SK-N-MC (cell line): Measurements from ENCODE around the gene RALGDS.

ENCODE experiments used
- EZH2 ChIP-seq: fragments of 200-600 bp; sonication (generic); IDR thresholded peaks from one replicate; pipeline ENCODE4 v1.6.1; 2017; ENCODE audit warnings: antibody characterized with exemption
- FOXP2 ChIP-seq: optimal IDR thresholded peaks from 2 replicates; pipeline ENCODE3; 2011; ENCODE audit warnings: mild to moderate bottlenecking, moderate library complexity; ENCODE audit not compliant: insufficient read depth; ENCODE audit errors: extremely low read length, control extremely low read depth
- POLR2AphosphoS5 ChIP-seq: IDR thresholded peaks from 2 replicates; pipeline ENCODE4 v1.6.1; 2012; ENCODE audit warnings: mild to moderate bottlenecking, low read depth, low read length, borderline replicate concordance

- TF ChIP-seq EZH2 (no peak), POLR2AphosphoS5 (no peak), FOXP2 (no peak)
These were observed 34.1 kb upstream of the RALGDS start for GRCh38 chr9:133155156-133155555.
